CD14-positive monocyte (primary cell): Measurements from ENCODE around the gene AIFM1. TPM values are rescaled to one million over a fixed set of nuclear protein-coding genes. Genes with fewer than 3 reads are reported as not detected.

Experiments
- DNase-seq, 3 donors: peaks; one replicate each; pipeline ENCODE4 v3.0.0-alpha.2; 2011 to 2022
- H2AFZ ChIP-seq: 2 replicates; pipeline ENCODE4 v1.6.0; 2012; ENCODE audit warnings: mild to moderate bottlenecking, low read depth, low read length, inconsistent platforms; ENCODE audit not compliant: insufficient read depth, poor library complexity, severe bottlenecking
- H3K27ac ChIP-seq, 2 donors: 1 replicate in 1 of 2; 2 replicates in 1 of 2; pipeline ENCODE4 v1.5.1; 2012 to 2013; ENCODE audit warnings: low read length in 2 of 2, control low read depth in 1 of 2, inconsistent platforms in 1 of 2, low read depth in 1 of 2, mild to moderate bottlenecking in 1 of 2
- H3K27me3 ChIP-seq, 2 donors: one replicate each; pipeline versions ENCODE4 v1.6.0 to v1.6.1; 2011 to 2013; ENCODE audit warnings: low read length in 2 of 2; ENCODE audit not compliant: control insufficient read depth in 2 of 2, insufficient read depth in 2 of 2
- H3K36me3 ChIP-seq, 2 donors: replicated peaks in 1 of 2; 1 replicate in 1 of 2; 2 replicates in 1 of 2; pipeline versions ENCODE4 v1.5.1 to v1.6.1; 2012 to 2013; ENCODE audit warnings: low read length in 2 of 2, control low read depth in 1 of 2, inconsistent platforms in 1 of 2, mild to moderate bottlenecking in 1 of 2; ENCODE audit not compliant: insufficient read depth in 2 of 2, control insufficient read depth in 1 of 2
- H3K4me1 ChIP-seq, 2 donors: 1 replicate in 1 of 2; 2 replicates in 1 of 2; pipeline versions ENCODE4 v1.5.1 to v1.6.1; 2012 to 2013; ENCODE audit warnings: low read length in 2 of 2, control low read depth in 1 of 2, inconsistent platforms in 1 of 2, mild to moderate bottlenecking in 1 of 2, moderate library complexity in 1 of 2; ENCODE audit not compliant: insufficient read depth in 2 of 2, control insufficient read depth in 1 of 2
- H3K4me2 ChIP-seq: replicated peaks from 2 replicates; pipeline ENCODE3; 2012; ENCODE audit warnings: low read length, moderate library complexity, mild to moderate bottlenecking; ENCODE audit not compliant: poor library complexity, severe bottlenecking; ENCODE audit errors: extremely low read depth
- H3K4me3 ChIP-seq, 3 experiments: fragments of 200-600 bp in 1 of 3; sonication (generic) in 1 of 3; replicated peaks in 1 of 3; 1 replicate in 2 of 3; 2 replicates in 1 of 3; pipeline ENCODE4 v1.5.1; 2011 to 2013; ENCODE audit warnings: low read length in 3 of 3, mild to moderate bottlenecking in 3 of 3, control low read depth in 2 of 3, low read depth in 2 of 3, inconsistent platforms in 1 of 3, moderate library complexity in 1 of 3
- H3K79me2 ChIP-seq: 2 replicates; pipeline ENCODE4 v1.6.0; 2012; ENCODE audit warnings: mild to moderate bottlenecking, control low read depth, inconsistent platforms, low read length, moderate library complexity; ENCODE audit not compliant: insufficient read depth
- H3K9ac ChIP-seq: 2 replicates; pipeline ENCODE4 v1.6.0; 2017; ENCODE audit warnings: low read length, mild to moderate bottlenecking; ENCODE audit not compliant: insufficient read depth, poor library complexity, severe bottlenecking
- H3K9me3 ChIP-seq, 2 donors: replicated peaks in 1 of 2; 1 replicate in 1 of 2; 2 replicates in 1 of 2; pipeline versions ENCODE4 v1.5.1 to v1.6.1; 2012 to 2013; ENCODE audit warnings: low read length in 2 of 2, control low read depth in 1 of 2; ENCODE audit not compliant: control insufficient read depth in 1 of 2, insufficient read depth in 1 of 2
- H4K20me1 ChIP-seq: 2 replicates; pipeline ENCODE4 v1.6.0; 2012; ENCODE audit warnings: mild to moderate bottlenecking, low read length, control low read depth, moderate library complexity; ENCODE audit not compliant: insufficient read depth
- H3K27ac Mint-ChIP-seq, 7 donors: one replicate each; pipeline ENCODE4 v1.8.0; 2020; ENCODE audit warnings: mild to moderate bottlenecking in 7 of 7, mixed read lengths in 7 of 7, moderate library complexity in 6 of 7, inconsistent platforms in 2 of 7
- H3K27me3 Mint-ChIP-seq, 3 donors: one replicate each; pipeline ENCODE4 v1.8.0; 2021 to 2022; ENCODE audit warnings: low read depth in 3 of 3, mild to moderate bottlenecking in 3 of 3, mixed read lengths in 3 of 3, moderate library complexity in 3 of 3, inconsistent platforms in 1 of 3
- H3K36me3 Mint-ChIP-seq, 2 donors: one replicate each; pipeline ENCODE4 v1.8.0; 2020; ENCODE audit warnings: mixed read lengths in 2 of 2, inconsistent platforms in 1 of 2, mild to moderate bottlenecking in 1 of 2
- H3K4me1 Mint-ChIP-seq: one replicate; pipeline ENCODE4 v1.8.0; 2020; ENCODE audit warnings: mild to moderate bottlenecking, mixed read lengths
- H3K4me3 Mint-ChIP-seq, 2 donors: one replicate each; pipeline ENCODE4 v1.8.0; 2020; ENCODE audit warnings: mild to moderate bottlenecking in 2 of 2, mixed read lengths in 2 of 2, moderate library complexity in 1 of 2
- H3K9me3 Mint-ChIP-seq, 7 donors: one replicate each; pipeline ENCODE4 v1.8.0; 2020 to 2022; ENCODE audit warnings: mixed read lengths in 7 of 7, mild to moderate bottlenecking in 6 of 7, moderate library complexity in 6 of 7, inconsistent platforms in 2 of 7
- CTCF ChIP-seq: fragments of 200-600 bp; IDR thresholded peaks from one replicate; pipeline ENCODE4 v1.8.0; 2022; ENCODE audit warnings: antibody characterized with exemption, mild to moderate bottlenecking
- WGBS: methylation state at CpG from one replicate; pipeline ENCODE4 v1.1.5; 2013; ENCODE audit warnings: missing lambda C conversion rate; ENCODE audit not compliant: insufficient coverage; 5-methylcytosine and 5-hydroxymethylcytosine counted together
- intact Hi-C, 2 donors: fragments of 100-400 bp; cut with micrococcal nuclease; formaldehyde crosslinking; loops; one replicate each; pipeline versions ENCODE4 v1.15.0 to v1.15.1; 2023
- polyA plus RNA-seq, 3 donors: library from polyadenylated mRNA; depleted of rRNA in 1 of 3; unstranded in 2 of 3; stranded (reverse) in 1 of 3; fragments of 300-500 nt in 2 of 3; fragments of >200 nt in 1 of 3; fragmentation: Illumina TruSeq in 2 of 3; gene quantifications; 1 replicate in 2 of 3; 2 replicates in 1 of 3; pipeline ENCODE4 v1.2.3, GENCODE V29; 2012 to 2021

The AIFM1 gene
- polyA plus RNA-seq, 3 donors = 15.1 to 19.1 (median 18.6) TPM

- Histone ChIP-seq H3K79me2 (no peaks in the 10 kb centered on the region), H3K27me3 (no peaks in the 10 kb centered on the region), H3K4me3 (peak overlapping the region; percentile 24 to 71 (median 39)), H3K4me1 (peaks cover 18 to 44% of the 10 kb centered on the region in 2 donors), H3K9ac (peak overlapping the region; percentile 67), H2AFZ (peak overlapping the region; percentile 72), H4K20me1 (no peaks in the 10 kb centered on the region), H3K9me3 (no peaks in the 10 kb centered on the region), H3K36me3 (peaks cover 0 to 7% of the 10 kb centered on the region in 2 donors), H3K27ac (peak overlapping the region; percentile 62 to 77), H3K4me2 (peak overlapping the region; percentile 76)
- Mint-ChIP-seq H3K4me3 (peak overlapping the region; percentile 79 to 84), H3K36me3 (peaks cover 11 to 15% of the 10 kb centered on the region in 2 donors), H3K4me1 (peaks cover 32% of the 10 kb centered on the region), H3K27me3 (peaks cover 1 to 20% (median 3%) of the 10 kb centered on the region in 3 donors), H3K9me3 (no peaks in the 10 kb centered on the region), H3K27ac (peak overlapping the region in 6 of 7 donors; percentile 38 to 79 (median 74))
- WGBS = 2% methylated on average over 21 of the region's 28 CpGs
- no peak for TF ChIP-seq CTCF
- no peak for DNase-seq
- intact Hi-C loops = loop anchor here (2.0 to 5.0 kb wide), 2 partner anchors 38 to 40 kb away; no protein-coding TSS in a partner anchor
These were observed 45.3 kb downstream of the AIFM1 start for GRCh38 chrX:130120321-130120731.

GRCh38 chrX:130119312-130119898 is 46.2 kb downstream of the AIFM1 start:
- Histone ChIP-seq H3K9me3 (no peaks in the 10 kb centered on the region), H3K9ac (no peak overlapping the region), H3K27ac (no peak overlapping the region), H3K79me2 (no peaks in the 10 kb centered on the region), H3K27me3 (no peaks in the 10 kb centered on the region), H3K36me3 (no peaks in the 10 kb centered on the region), H4K20me1 (no peaks in the 10 kb centered on the region), H3K4me2 (no peak overlapping the region), H3K4me3 (no peak overlapping the region), H2AFZ (no peak overlapping the region), H3K4me1 (peaks cover 18 to 44% of the 10 kb centered on the region in 2 donors)
- Mint-ChIP-seq H3K4me1 (peaks cover 35% of the 10 kb centered on the region), H3K4me3 (no peak overlapping the region), H3K27me3 (peaks cover 3 to 19% (median 3%) of the 10 kb centered on the region in 3 donors), H3K27ac (no peak overlapping the region), H3K9me3 (peaks cover 0 to 2% (median 0%) of the 10 kb centered on the region in 7 donors), H3K36me3 (peaks cover 2 to 10% of the 10 kb centered on the region in 2 donors)
- no CpG with 5 or more reads among the region's 14 CpGs for WGBS
- no peak for DNase-seq
- intact Hi-C loops = no loop called here
- TF ChIP-seq CTCF = no peak
